NB4 (cell line): ENCODE data around the gene ARVCF.

Experiments used
- MYC ChIP-seq: IDR thresholded peaks from 2 replicates; pipeline ENCODE4 v1.6.1; 2011; ENCODE audit warnings: low read depth, low read length
- POLR2A ChIP-seq: IDR thresholded peaks from 2 replicates; pipeline ENCODE4 v1.6.1; 2011; ENCODE audit warnings: mild to moderate bottlenecking; ENCODE audit not compliant: insufficient read length; ENCODE audit errors: extremely low read depth
- TF ChIP-seq, protein P1 (sequence below): IDR thresholded peaks from one replicate; pipeline ENCODE4 v1.5.1; 2012; ENCODE audit warnings: low read depth, low read length
- TF ChIP-seq, protein P2 (sequence below): IDR thresholded peaks from 2 replicates; pipeline ENCODE4 v1.6.1; 2011; ENCODE audit warnings: low read depth, low read length

DNA sequence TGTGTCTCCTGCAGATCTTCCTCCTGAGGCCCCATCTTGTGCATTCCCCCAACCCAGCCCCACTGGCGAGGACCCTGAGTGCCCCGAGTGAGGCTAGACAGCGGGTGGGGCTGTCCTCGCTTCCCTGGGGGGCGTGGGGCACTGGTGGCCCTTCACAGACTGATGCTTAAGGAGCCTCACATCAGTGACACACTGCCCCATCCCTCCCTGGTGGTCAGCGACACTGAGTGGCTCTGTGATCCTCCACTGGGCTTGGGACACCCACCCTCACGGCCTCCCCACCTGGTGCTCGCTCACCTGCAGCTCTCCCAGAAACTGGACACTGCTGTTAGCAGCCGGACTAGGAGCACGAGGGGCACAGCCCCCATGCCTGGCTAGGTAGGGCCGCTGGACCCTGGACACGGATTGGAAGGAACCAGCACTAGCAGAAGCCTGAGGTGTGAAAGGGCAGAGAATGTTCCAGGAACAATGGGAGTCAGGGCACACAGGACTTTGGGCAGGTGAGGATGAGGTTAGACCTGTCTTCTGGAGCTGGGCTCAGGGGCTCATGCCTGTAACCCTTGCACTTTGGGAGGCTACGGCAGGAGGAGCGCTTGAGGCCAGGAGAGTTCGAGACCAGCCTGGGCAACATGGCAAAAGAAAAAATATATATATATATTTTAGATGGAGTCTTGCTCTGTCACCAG, 51.8 kb downstream of the ARVCF start:
- TF ChIP-seq POLR2A (no peak), MYC (no peak)
- TF ChIP-seq, protein P1, sequence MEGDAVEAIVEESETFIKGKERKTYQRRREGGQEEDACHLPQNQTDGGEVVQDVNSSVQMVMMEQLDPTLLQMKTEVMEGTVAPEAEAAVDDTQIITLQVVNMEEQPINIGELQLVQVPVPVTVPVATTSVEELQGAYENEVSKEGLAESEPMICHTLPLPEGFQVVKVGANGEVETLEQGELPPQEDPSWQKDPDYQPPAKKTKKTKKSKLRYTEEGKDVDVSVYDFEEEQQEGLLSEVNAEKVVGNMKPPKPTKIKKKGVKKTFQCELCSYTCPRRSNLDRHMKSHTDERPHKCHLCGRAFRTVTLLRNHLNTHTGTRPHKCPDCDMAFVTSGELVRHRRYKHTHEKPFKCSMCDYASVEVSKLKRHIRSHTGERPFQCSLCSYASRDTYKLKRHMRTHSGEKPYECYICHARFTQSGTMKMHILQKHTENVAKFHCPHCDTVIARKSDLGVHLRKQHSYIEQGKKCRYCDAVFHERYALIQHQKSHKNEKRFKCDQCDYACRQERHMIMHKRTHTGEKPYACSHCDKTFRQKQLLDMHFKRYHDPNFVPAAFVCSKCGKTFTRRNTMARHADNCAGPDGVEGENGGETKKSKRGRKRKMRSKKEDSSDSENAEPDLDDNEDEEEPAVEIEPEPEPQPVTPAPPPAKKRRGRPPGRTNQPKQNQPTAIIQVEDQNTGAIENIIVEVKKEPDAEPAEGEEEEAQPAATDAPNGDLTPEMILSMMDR = no peak
- TF ChIP-seq, protein P2, sequence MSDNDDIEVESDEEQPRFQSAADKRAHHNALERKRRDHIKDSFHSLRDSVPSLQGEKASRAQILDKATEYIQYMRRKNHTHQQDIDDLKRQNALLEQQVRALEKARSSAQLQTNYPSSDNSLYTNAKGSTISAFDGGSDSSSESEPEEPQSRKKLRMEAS = no peak
